Right ventricle myocardium superior (tissue), 1 donor: ENCODE measurements around the gene KLK11. TPM values are rescaled to one million over a fixed set of nuclear protein-coding genes. Genes with fewer than 3 reads are reported as not detected.
"Not testable (repeated sequence)": the region's sequence is repeated elsewhere in the genome, so short reads cannot be mapped to it uniquely, and the experiment has no call there.

Source experiments
- ATAC-seq: fragments of 200-7000 bp; cut with Tn5 transposase; one replicate; pipeline ENCODE4 v1.9.1; 2020; ENCODE audit warnings: mild to moderate bottlenecking; ENCODE audit not compliant: poor library complexity
- DNase-seq: peaks from one replicate; pipeline ENCODE4 v3.0.0-alpha.2; 2020
- intact Hi-C: fragments of 100-400 bp; cut with DNase I; formaldehyde crosslinking; loops from one replicate; pipeline ENCODE4 v1.11.2; 2022
- total RNA-seq: library from RNA; stranded (reverse); fragmentation: NEBNext Ultra II Directional; extraction: Animal tissue kit (Norgen Biotek cat#: 25700); gene quantifications from one replicate; pipeline ENCODE4 v1.2.1, GENCODE V29; 2021
- donor health status: DM: no; HTN: yes; CAD: no; lungs with severe emphysema.

KLK11 gene
- total RNA-seq, 1 donor from 2014 or later, result not detected

GRCh38 chr19:51010066-51010795 lies 16.2 kb downstream of the KLK11 start:
- ATAC-seq, result no peak
- intact Hi-C loops, result no loop called here
- DNase-seq, result no peak

DNA sequence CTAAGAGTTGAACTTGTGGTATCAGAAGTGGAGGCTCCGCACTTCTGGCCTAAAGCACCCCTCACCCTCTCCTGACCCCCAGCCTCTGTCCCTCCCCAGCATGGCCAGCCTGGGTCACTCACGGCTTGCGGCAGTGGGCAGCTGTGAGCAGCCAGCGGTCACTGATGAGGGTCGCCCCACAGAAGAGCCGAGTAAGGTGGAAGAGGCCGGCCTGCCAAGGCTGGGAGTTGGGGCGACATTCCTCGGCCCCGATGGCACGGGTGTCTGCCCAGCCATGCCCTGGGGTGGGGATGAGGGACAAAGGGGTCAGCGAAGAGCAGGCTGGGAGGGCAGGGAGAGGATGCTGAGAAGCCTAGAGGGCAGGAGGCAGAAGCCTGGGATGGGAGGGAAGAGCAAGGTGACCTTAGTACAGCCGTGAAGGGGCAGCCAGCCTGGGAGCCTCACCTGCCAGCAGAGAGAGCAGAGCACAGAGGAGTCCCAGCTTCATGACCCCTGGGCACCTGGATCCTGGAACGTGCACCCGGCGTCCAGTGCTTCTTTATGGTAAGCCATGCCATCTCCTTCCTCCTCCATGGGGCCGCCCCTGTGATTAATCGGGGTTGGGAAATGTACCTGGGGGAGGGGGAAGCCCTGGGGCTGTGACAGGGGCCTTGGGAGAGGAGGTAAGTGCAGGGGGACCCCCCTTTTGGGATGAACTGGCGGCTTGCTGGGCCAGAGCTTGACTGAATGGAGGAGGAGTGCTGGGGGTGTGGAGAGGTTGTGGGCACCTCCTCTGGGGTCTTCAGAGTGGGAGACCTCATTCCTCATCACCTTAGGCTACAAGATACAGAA lies 17.1 kb downstream of the KLK11 start:
- intact Hi-C loops, result no loop called here
- no peak for ATAC-seq
- no peak for DNase-seq

DNA sequence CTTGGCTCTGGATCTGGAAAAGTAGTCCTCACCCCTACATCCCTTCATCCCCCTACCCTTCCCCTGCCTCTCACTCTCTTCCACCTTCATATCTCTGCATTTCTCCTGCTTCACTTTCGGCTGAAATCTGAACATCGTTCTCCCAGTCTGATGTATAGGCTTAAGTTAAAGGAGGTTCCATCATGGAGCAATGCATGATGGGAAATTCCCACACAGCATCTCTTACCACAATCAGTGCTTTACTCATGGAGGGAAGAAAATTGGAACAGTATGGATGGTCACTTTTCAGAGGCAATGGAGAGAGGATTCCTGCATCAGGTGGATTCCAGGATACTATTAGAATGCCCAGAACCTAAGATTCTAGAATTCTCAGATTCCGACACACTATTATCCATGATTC lies 18.9 kb downstream of the KLK11 start:
- intact Hi-C loops, result no loop called here
- no peak for ATAC-seq
- no peak for DNase-seq

DNA sequence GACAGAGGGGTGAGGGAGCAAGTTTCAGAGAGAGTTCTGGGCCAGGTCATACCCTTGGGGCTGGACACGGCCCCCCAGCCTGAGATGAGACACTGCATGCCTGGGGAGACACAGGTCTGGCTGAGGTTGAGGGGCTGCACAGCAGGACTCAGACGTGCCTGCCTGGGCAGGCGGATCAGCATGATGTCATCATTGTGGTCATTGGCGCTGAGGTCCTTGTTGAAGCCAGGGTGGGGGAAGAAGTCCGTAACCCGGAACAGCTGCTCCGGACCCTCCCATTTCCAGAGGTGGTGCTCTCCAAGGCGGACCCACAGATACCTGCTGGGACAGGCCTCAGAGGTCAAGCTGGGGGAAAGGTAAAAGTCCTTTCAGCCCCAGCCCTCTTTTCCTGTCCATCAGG lies 20.0 kb downstream of the KLK11 start:
- ATAC-seq (no peak), DNase-seq (no peak)
- intact Hi-C loops, result no loop called here

GRCh38 chr19:51005248-51005647 lies 21.2 kb downstream of the KLK11 start:
- intact Hi-C loops, result no loop called here
- ATAC-seq (no peak), DNase-seq (no peak)

DNA sequence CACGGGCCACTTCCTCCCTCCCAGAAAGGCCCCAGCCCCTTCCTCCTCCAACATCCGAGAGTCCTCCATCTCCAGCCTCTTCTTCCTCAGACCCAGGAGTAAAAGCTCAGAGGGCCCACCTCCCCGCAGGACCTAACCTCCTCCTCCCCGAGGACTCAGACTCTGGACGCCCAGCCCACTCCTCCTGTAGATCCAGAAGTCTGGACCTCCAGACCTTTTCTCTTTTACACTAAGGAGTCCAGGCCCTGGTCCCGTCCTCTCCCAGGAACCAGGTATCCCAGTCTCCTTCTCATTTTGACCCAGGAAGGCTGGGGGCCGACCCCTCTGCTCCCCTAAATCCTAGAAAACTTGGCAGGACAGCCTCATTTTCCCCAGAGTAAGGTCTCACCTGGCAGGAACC lies 23.1 kb downstream of the KLK11 start:
- no peak for ATAC-seq
- no peak for DNase-seq
- intact Hi-C loops, result no loop called here

DNA sequence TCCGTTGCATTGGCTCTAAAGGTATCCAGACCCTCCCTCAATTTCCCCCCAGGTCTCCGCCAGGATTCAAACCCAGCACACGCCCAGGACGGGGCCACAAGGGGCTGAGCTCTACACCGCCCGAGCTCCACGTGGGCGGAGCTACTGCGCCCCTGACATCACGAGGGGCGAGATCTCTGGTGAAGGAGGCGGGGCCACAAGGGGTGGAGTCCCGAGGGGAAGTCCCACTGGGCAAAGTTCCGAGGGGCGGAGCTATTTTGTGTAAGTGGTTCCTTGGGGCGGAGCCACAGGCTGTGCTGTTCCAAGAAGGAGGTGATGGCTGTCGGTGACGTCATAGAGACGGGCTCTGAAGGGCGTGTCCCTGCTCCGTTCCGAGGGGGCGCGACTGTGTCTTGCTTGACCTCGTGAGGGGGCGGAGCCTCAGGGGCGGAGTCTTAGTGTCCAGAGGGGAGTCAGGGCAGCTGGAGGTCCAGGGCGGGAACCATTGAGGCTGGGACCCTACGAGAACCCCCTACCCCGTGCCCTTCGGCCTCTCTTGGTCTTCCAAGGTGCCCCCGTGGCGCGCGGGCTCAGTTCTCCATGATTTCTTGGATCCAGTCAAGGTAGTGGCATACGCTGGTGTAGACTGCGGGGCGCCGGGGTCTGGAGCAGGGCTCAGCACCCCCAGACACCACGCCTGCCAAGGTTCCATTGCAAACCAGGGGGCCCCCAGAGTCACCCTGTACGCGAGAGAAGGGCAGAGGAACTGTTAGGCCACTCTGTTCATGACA lies 23.7 kb downstream of the KLK11 start:
- ATAC-seq (no peak), DNase-seq (no peak)
- intact Hi-C loops, result no loop called here

DNA sequence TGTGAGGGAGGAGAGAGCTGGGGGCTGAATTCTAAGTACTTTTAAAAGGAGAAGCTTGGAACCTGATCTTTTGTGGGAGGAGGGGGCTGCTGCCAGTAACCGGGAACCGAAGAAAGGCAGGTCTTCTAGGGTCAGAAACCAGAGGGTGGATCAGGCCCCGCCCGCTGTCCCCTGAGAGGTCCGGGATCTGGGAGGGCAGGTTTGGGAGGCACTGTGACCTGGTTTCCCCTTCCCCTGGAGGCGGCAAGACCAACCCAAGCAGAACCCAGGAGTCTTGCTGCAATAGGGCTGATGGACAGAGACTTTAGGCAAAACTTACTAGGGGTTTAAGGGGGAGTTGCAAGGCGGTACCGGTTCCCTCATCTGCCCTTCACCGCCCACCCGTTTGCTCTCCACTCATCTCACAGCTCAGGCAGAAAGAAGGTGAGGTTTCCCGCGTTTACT lies 24.3 kb downstream of the KLK11 start:
- DNase-seq (no peak), ATAC-seq (no peak)
- intact Hi-C loops, result no loop called here

DNA sequence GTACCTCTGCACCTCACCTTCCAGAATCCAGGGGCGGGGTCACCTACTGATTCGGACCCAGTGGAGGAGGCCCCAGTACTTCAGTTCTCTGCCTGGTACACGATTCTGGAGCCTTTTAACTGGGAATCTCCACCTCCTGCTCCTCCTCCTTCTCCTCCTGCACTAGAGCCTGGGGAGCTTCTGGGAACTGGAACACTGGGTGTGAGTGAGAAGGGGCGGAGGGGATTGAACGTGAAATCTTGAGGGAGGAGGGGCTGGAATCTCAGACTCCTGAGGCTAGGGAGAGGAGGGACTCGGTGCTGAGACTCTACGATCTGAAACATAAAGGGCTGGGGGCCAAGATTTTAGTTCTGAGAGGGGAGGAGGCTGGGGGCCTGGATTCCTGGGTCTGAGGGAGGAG lies 24.9 kb downstream of the KLK11 start, which contains the start of gene KLK8:
KLK8 (minus strand) TSS at position 90 of the 400 bp plus-strand sequence. CDS start 437 bp downstream, outside the sequence.
- intact Hi-C loops, result no loop called here
- DNase-seq, result no peak
- no peak for ATAC-seq

- intact Hi-C loops, result no loop called here
- no peak for DNase-seq
- no peak for ATAC-seq
Measured at GRCh38 chr19:51000981-51001380, 25.4 kb downstream of the KLK11 start.

DNA sequence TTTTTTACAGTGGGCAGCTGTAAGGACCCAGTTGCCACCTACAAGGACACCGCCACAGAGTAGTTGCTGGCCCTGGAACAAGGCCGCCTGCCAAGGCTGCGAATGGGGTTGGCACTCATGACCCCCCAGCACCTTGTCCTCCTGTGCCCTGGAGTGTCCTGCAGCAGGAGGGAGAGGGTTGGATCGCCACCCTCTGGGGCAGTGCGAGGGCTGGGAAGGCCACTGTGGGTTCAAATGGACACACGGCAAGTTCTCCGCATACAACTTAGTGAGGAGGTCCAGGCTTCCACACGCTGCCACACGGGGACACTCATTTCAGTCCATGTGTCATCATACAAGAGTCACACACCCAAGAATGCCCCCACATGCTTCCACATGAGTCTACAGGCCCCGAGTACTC lies 26.0 kb downstream of the KLK11 start:
- DNase-seq (no peak), ATAC-seq (no peak)
- intact Hi-C loops, result no loop called here

DNA sequence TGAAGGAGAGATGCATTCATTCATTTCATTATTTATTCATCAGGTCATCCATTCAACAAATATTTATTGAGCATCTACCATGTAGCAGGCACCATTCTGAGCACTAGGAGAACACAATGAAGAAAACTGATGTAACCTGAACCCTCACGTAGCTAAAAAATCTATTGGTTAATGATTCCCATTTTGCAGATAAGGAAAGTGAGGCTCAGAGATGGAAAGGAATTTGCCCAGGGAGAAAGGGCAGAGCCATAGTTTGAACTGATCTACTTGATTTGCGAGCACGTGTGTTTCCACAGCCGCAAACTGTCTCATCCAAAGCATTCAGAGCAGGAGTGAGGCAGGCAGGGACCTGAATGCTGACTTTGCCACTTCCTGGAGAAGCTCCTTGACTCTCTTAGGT lies 27.7 kb downstream of the KLK11 start:
- DNase-seq (no peak), ATAC-seq (no peak)
- intact Hi-C loops, result no loop called here

DNA sequence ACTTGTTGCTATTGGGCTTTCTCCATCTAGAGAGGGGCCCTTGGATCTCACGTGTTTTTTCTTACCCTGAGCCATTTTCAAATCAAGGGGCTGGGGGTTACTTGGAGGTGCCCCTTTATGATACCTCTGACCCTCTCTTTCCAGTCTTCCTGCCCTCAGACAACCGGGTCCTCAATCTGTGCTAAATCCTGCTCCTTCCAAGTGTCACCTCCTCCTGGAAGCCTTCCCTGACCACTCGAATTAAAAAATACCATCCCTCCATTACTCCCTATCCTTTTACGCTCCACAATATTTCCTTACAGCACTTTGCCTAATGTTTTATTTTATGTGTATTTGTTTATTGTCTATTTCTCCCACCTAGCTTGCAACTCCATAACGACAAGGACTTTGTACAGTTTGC lies 28.4 kb downstream of the KLK11 start:
- intact Hi-C loops, result no loop called here
- DNase-seq (no peak), ATAC-seq (no peak)

DNA sequence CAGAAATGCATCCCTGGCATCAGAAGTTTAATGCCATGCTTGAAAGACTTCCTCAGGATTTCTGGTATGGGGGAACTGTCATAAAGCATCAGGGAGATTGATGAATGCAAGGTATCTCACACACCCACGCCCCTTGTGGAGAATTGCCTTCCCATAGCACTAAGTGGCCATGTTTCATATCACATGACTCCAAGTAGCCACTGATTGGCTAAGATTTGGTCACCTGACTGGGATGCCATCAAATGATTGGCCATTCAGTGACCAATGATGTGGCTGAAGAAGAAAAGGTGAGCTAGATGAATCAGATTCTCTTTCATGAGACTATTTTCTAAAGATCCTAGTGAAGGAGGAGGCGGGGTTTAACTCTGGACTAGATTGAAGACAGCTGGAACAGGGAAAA lies 32.3 kb downstream of the KLK11 start:
- DNase-seq (no peak), ATAC-seq (no peak)
- intact Hi-C loops, result no loop called here

GRCh38 chr19:50992666-50993035 lies 33.8 kb downstream of the KLK11 start:
- no peak for DNase-seq
- intact Hi-C loops, result no loop called here

GRCh38 chr19:50984416-50984815 lies 42.0 kb downstream of the KLK11 start:
- ATAC-seq, intact Hi-C loops, DNase-seq: not testable (repeated sequence)

More at GRCh38 chr19:50992666-50993035, 33.8 kb downstream of the KLK11 start:
- no peak for ATAC-seq

- ATAC-seq (no peak), DNase-seq (no peak)
Measured at GRCh38 chr19:50983625-50984292, 42.7 kb downstream of the KLK11 start, which contains the start of gene KLK7. Gene KLK7, minus strand, starts transcription at chr19:50983917. Its CDS starts 1,518 bp downstream, at chr19:50982399.

DNA sequence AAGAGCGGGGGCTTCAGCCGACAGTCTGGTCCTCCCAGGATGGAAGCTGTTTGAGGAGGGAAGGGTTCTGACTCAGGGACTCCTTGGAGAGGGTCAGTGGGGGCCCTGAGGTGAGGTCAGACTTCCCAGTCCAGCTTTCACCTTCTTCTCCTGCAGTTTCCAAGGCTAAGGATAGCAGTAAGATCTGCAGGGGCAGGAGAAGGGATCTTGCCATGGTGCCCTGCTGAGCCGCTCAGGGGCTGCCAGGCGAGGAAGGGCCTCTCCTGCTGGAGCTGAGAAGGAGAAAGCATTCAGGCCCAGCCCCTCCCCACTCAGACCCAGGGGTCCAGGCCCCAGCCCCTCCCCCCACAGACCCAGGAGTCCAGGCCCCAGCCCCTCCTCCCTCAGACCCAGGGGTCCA lies 44.2 kb downstream of the KLK11 start:
- DNase-seq, result no peak
- no peak for ATAC-seq
- intact Hi-C loops, result no loop called here

More at GRCh38 chr19:50983625-50984292, 42.7 kb downstream of the KLK11 start, which contains the start of gene KLK7:
- intact Hi-C loops, result no loop called here
